PC-3 (cell line): ENCODE data around the gene FBXO15. TPM values are rescaled to one million over a fixed set of nuclear protein-coding genes. Genes with fewer than 3 reads are reported as not detected.

Experiments
- ATAC-seq: fragments of 200-7000 bp; cut with Tn5 transposase; 2 replicates; pipeline ENCODE4 v1.9.1; 2020; ENCODE audit warnings: mild to moderate bottlenecking, moderate library complexity
- BruUV-seq: library from RNA; stranded (reverse); fragments of 400-500 nt; replicated peaks from 2 replicates; lab custom pipeline; 2021; lab: Mats Ljungman, UMichigan
- CTCF ChIA-PET: fragments of 300-600 bp; sonication (Branson Sonifier 250); formaldehyde crosslinking; loops from one replicate; lab custom pipeline; 2022; ENCODE audit warnings: antibody characterized with exemption; lab: Charles Lee
- POLR2A ChIA-PET: fragments of 300-600 bp; sonication (Branson Sonifier 250); formaldehyde crosslinking; loops from one replicate; lab custom pipeline; 2022; ENCODE audit warnings: antibody characterized with exemption; ENCODE audit not compliant: unreplicated experiment; lab: Charles Lee
- DNase-seq: peaks from one replicate; pipeline ENCODE4 v3.0.0-alpha.2; 2015
- H2AFZ ChIP-seq: fragments of 300-600 bp; sonication (generic); 2 replicates; pipeline ENCODE4 v1.6.0; 2016; ENCODE audit warnings: antibody characterized with exemption, low read length
- H3F3A ChIP-seq: fragments of 300-600 bp; sonication (generic); one replicate; pipeline ENCODE4 v1.6.0; 2017; ENCODE audit warnings: antibody characterized with exemption, low read length, control low read depth, mild to moderate bottlenecking; ENCODE audit not compliant: unreplicated experiment
- H3K27ac ChIP-seq: fragments of 300-600 bp; sonication (generic); 2 replicates; pipeline ENCODE4 v1.5.1; 2016; ENCODE audit warnings: mild to moderate bottlenecking, low read length
- H3K27me3 ChIP-seq: fragments of 300-600 bp; sonication (generic); 2 replicates; pipeline ENCODE4 v1.6.1; 2016; ENCODE audit warnings: low read length, mixed read lengths
- H3K36me3 ChIP-seq: fragments of 300-600 bp; sonication (generic); 2 replicates; pipeline ENCODE4 v1.6.1; 2016; ENCODE audit warnings: low read depth, mixed run types, low read length, mixed read lengths
- H3K4me1 ChIP-seq: fragments of 300-600 bp; sonication (generic); 2 replicates; pipeline ENCODE4 v1.5.1; 2016; ENCODE audit warnings: low read length; ENCODE audit not compliant: insufficient read depth
- H3K4me2 ChIP-seq: fragments of 300-600 bp; sonication (generic); 2 replicates; pipeline ENCODE4 v1.6.0; 2016; ENCODE audit warnings: low read length
- H3K4me3 ChIP-seq: fragments of 300-600 bp; sonication (generic); 2 replicates; pipeline ENCODE4 v1.5.1; 2016; ENCODE audit warnings: mild to moderate bottlenecking, low read length, mixed read lengths
- H3K79me2 ChIP-seq: fragments of 300-600 bp; sonication (generic); 2 replicates; pipeline ENCODE4 v1.6.1; 2017; ENCODE audit warnings: low read length, mixed read lengths
- H3K9ac ChIP-seq: fragments of 300-600 bp; sonication (generic); 2 replicates; pipeline ENCODE4 v1.6.0; 2016; ENCODE audit warnings: mild to moderate bottlenecking, low read length
- H3K9me2 ChIP-seq: fragments of 300-600 bp; sonication (generic); replicated peaks from 2 replicates; pipeline ENCODE4 v1.6.1; 2016; ENCODE audit warnings: mixed run types, low read length, mixed read lengths
- H3K9me3 ChIP-seq: fragments of 300-600 bp; sonication (generic); 2 replicates; pipeline ENCODE4 v1.6.1; 2016; ENCODE audit warnings: low read length, mixed read lengths
- H4K20me1 ChIP-seq: fragments of 300-600 bp; sonication (generic); 2 replicates; pipeline ENCODE4 v1.6.1; 2016; ENCODE audit warnings: low read length, mixed read lengths
- CTCF ChIP-seq: fragments of 300-600 bp; sonication (generic); conservative IDR thresholded peaks from 2 replicates; pipeline ENCODE4 v1.5.1; 2017; ENCODE audit warnings: antibody characterized with exemption, low read depth, mild to moderate bottlenecking, low read length
- EZH2 ChIP-seq: fragments of 300-600 bp; sonication (generic); IDR thresholded peaks from one replicate; pipeline ENCODE4 v1.6.1; 2017; ENCODE audit warnings: antibody characterized with exemption, mild to moderate bottlenecking, low read length; ENCODE audit not compliant: unreplicated experiment
- EZH2phosphoT487 ChIP-seq: fragments of 300-600 bp; sonication (generic); IDR thresholded peaks from 2 replicates; pipeline ENCODE4 v1.6.1; 2018; ENCODE audit warnings: mild to moderate bottlenecking, antibody characterized with exemption, low read length, borderline replicate concordance
- intact Hi-C: fragments of 100-400 bp; cut with micrococcal nuclease; formaldehyde crosslinking; loops from 2 replicates; pipeline ENCODE4 v1.9.0; 2023
- total RNA-seq: library from RNA; depleted of rRNA; stranded (reverse); fragments of >200 nt; gene quantifications from 2 replicates; pipeline ENCODE4 v1.2.3, GENCODE V29; 2014

Gene FBXO15
- total RNA-seq, 1 experiment from 2014 or later = 0.87 TPM

GRCh38 chr18:74194691-74195090 lies 47.1 kb upstream of the FBXO15 start:
- TF ChIP-seq EZH2 (no peak), CTCF (no peak), EZH2phosphoT487 (no peak)
- no peaks in the 10 kb centered on the region for H3K36me3 ChIP-seq
- no peak overlapping the region for H2AFZ ChIP-seq
- DNase-seq = no peak
- no peaks in the 10 kb centered on the region for H4K20me1 ChIP-seq
- intact Hi-C loops = loop anchor here (5.0 kb wide), 2 partner anchors 303 to 358 kb away; partner anchors contain the start of gene CNDP2
- no peak overlapping the region for H3K27ac ChIP-seq
- no peak overlapping the region for H3K4me2 ChIP-seq
- no TSS peak for BruUV-seq
- no peaks in the 10 kb centered on the region for H3F3A ChIP-seq
- no peaks in the 10 kb centered on the region for H3K9me3 ChIP-seq
- no peaks in the 10 kb centered on the region for H3K4me1 ChIP-seq
- no peak overlapping the region for H3K4me3 ChIP-seq
- no peaks in the 10 kb centered on the region for H3K27me3 ChIP-seq
- ATAC-seq = no peak
- ChIA-PET POLR2A (no interaction called here), CTCF (interaction anchor here (0.6 to 0.7 kb wide), 3 partner anchors 123 to 1071 kb away, joined by 3 to 7 read pairs (median 4); no protein-coding TSS in a partner anchor)
- no peaks in the 10 kb centered on the region for H3K79me2 ChIP-seq
- no peak overlapping the region for H3K9ac ChIP-seq
- H3K9me2 ChIP-seq = no peaks in the 10 kb centered on the region

- H2AFZ ChIP-seq = no peak overlapping the region
- H3K79me2 ChIP-seq = no peaks in the 10 kb centered on the region
- H3K36me3 ChIP-seq = no peaks in the 10 kb centered on the region
- no peaks in the 10 kb centered on the region for H3K27me3 ChIP-seq
- CTCF ChIA-PET = no interaction called here
- no peaks in the 10 kb centered on the region for H3K9me2 ChIP-seq
- intact Hi-C loops = no loop called here
- no peak overlapping the region for H3K4me2 ChIP-seq
- H4K20me1 ChIP-seq = no peaks in the 10 kb centered on the region
- no peak overlapping the region for H3K9ac ChIP-seq
- H3K4me3 ChIP-seq = no peak overlapping the region
- H3K9me3 ChIP-seq = no peaks in the 10 kb centered on the region
- DNase-seq = no peak
- H3K27ac ChIP-seq = no peak overlapping the region
- TF ChIP-seq CTCF = no peak
- no peak for TF ChIP-seq EZH2phosphoT487
- TF ChIP-seq EZH2 = no peak
- BruUV-seq = no TSS peak
- no peak for ATAC-seq
- no peaks in the 10 kb centered on the region for H3K4me1 ChIP-seq
- POLR2A ChIA-PET = no interaction called here
- H3F3A ChIP-seq = no peaks in the 10 kb centered on the region
These were observed 43.9 kb upstream of the FBXO15 start for GRCh38 chr18:74191577-74191976.

GRCh38 chr18:74190086-74190485 lies 42.5 kb upstream of the FBXO15 start:
- Histone ChIP-seq H2AFZ (no peak overlapping the region), H3K4me2 (no peak overlapping the region), H3K4me3 (no peak overlapping the region), H3K4me1 (peaks cover 5% of the 10 kb centered on the region), H3K79me2 (no peaks in the 10 kb centered on the region), H3K27ac (no peak overlapping the region), H3F3A (no peaks in the 10 kb centered on the region), H3K36me3 (no peaks in the 10 kb centered on the region), H3K27me3 (no peaks in the 10 kb centered on the region), H3K9me2 (no peaks in the 10 kb centered on the region), H4K20me1 (no peaks in the 10 kb centered on the region), H3K9me3 (no peaks in the 10 kb centered on the region), H3K9ac (no peak overlapping the region)
- intact Hi-C loops = no loop called here
- no peak for DNase-seq
- no peak for ATAC-seq
- BruUV-seq = no TSS peak
- ChIA-PET CTCF (no interaction called here), POLR2A (no interaction called here)
- TF ChIP-seq EZH2phosphoT487 (no peak), CTCF (no peak), EZH2 (no peak)
